ENCODE measurements around the gene SLC30A9. TPM values are rescaled to one million over a fixed set of nuclear protein-coding genes. Genes with fewer than 3 reads are reported as not detected.

SLC30A9 gene
- total and polyA plus RNA-seq, 10 donors, result 7.1 to 54.4 (median 33.9) TPM

GRCh38 chr4:42101446-42101975 lies 111.2 kb downstream of the SLC30A9 start:
- TF ChIP-seq POLR2AphosphoS5 (IDR thresholded peaks at IDR 0.05) (no peak), CTCF (IDR thresholded peaks at IDR 0.05 in 8 of 11, conservative IDR thresholded peaks at IDR 0.05 in 3 of 11) (no peak), POLR2A (IDR thresholded peaks at IDR 0.05) (no peak)
- Histone ChIP-seq H3K27me3 (replicated peaks in 1 of 7) (no peaks in the 10 kb centered on the region), H3K9me3 (peaks cover 0 to 7% (median 0%) of the 10 kb centered on the region in 8 donors), H3K27ac (no peak overlapping the region), H3K4me1 (no peaks in the 10 kb centered on the region), H3K36me3 (no peaks in the 10 kb centered on the region), H3K4me3 (no peak overlapping the region)
- DNase-seq, result no peak
- intact Hi-C loops (cut with DNase I; ENCODE audit: low total_unique reads), result no loop called here
- 91 to 95% (median 95%) methylated on average over 8 of the region's 8 CpGs for WGBS, 5 donors

GRCh38 chr4:42104521-42104920 lies 114.2 kb downstream of the SLC30A9 start:
- 24 to 44% (median 37%) methylated on average over 2 of the region's 2 CpGs for WGBS, 5 donors
- no peak for DNase-seq

GRCh38 chr4:42112846-42113245 lies 122.5 kb downstream of the SLC30A9 start:
- peaks cover 0 to 5% (median 0%) of the 10 kb centered on the region in 8 donors for H3K9me3 ChIP-seq
- H3K4me1 ChIP-seq, result no peaks in the 10 kb centered on the region
- WGBS, 5 donors, result 74 to 81% (median 80%) methylated on average over 3 of the region's 3 CpGs
- no peak overlapping the region for H3K27ac ChIP-seq
- H3K4me3 ChIP-seq, result no peak overlapping the region
- peaks cover 0 to 30% (median 0%) of the 10 kb centered on the region in 6 donors for H3K36me3 ChIP-seq
- intact Hi-C loops (cut with DNase I; ENCODE audit: low total_unique reads), result no loop called here
- H3K27me3 ChIP-seq (replicated peaks in 1 of 7), result no peaks in the 10 kb centered on the region
- no peak for DNase-seq
- TF ChIP-seq POLR2A (IDR thresholded peaks at IDR 0.05) (no peak), POLR2AphosphoS5 (IDR thresholded peaks at IDR 0.05) (no peak), CTCF (IDR thresholded peaks at IDR 0.05 in 8 of 11, conservative IDR thresholded peaks at IDR 0.05 in 3 of 11) (no peak)

More at GRCh38 chr4:42104521-42104920, 114.2 kb downstream of the SLC30A9 start:
- Histone ChIP-seq H3K4me1 (no peaks in the 10 kb centered on the region), H3K9me3 (peaks cover 0 to 7% (median 2%) of the 10 kb centered on the region in 8 donors), H3K36me3 (no peaks in the 10 kb centered on the region), H3K27ac (no peak overlapping the region), H3K27me3 (replicated peaks in 1 of 7) (no peaks in the 10 kb centered on the region), H3K4me3 (no peak overlapping the region)
- intact Hi-C loops (cut with DNase I; ENCODE audit: low total_unique reads), result no loop called here
- TF ChIP-seq CTCF (IDR thresholded peaks at IDR 0.05 in 8 of 11, conservative IDR thresholded peaks at IDR 0.05 in 3 of 11) (no peak), POLR2A (IDR thresholded peaks at IDR 0.05) (no peak), POLR2AphosphoS5 (IDR thresholded peaks at IDR 0.05) (no peak)

- DNase-seq, result no peak
- Histone ChIP-seq H3K27ac (no peak overlapping the region), H3K27me3 (replicated peaks in 1 of 7) (no peaks in the 10 kb centered on the region), H3K36me3 (peaks cover 0 to 75% (median 0%) of the 10 kb centered on the region in 6 donors), H3K9me3 (no peaks in the 10 kb centered on the region), H3K4me1 (no peaks in the 10 kb centered on the region), H3K4me3 (no peak overlapping the region)
- TF ChIP-seq CTCF (IDR thresholded peaks at IDR 0.05 in 8 of 11, conservative IDR thresholded peaks at IDR 0.05 in 3 of 11) (no peak), POLR2A (IDR thresholded peaks at IDR 0.05) (no peak), POLR2AphosphoS5 (IDR thresholded peaks at IDR 0.05) (no peak)
- intact Hi-C loops (cut with DNase I; ENCODE audit: low total_unique reads), result no loop called here
- WGBS, 5 donors, result 78 to 92% (median 84%) methylated on average over 12 of the region's 12 CpGs
These were observed 129.6 kb downstream of the SLC30A9 start for GRCh38 chr4:42119886-42120285.

Measured in spleen (tissue), 11 donors.